H1 (cell line): ENCODE data around the gene CASP9.

Experiments
- E2F6 ChIP-seq: IDR thresholded peaks from 2 replicates; pipeline ENCODE4 v1.6.1; 2012; ENCODE audit warnings: inconsistent platforms
- RAD21 ChIP-seq, 2 experiments: IDR thresholded peaks in 1 of 2; conservative IDR thresholded peaks in 1 of 2; 2 replicates each; pipeline ENCODE4 v1.6.1; 2011; ENCODE audit warnings: low read depth in 2 of 2, low read length in 2 of 2, improper control_type of control experiment in 1 of 2, inconsistent platforms in 1 of 2, mild to moderate bottlenecking in 1 of 2, moderate library complexity in 1 of 2
- RFX5 ChIP-seq: IDR thresholded peaks from 2 replicates; pipeline ENCODE4 v1.6.1; 2011; ENCODE audit warnings: low read depth, low read length, improper control_type of control experiment, borderline replicate concordance
- SP1 ChIP-seq: IDR thresholded peaks from 2 replicates; pipeline ENCODE4 v1.6.1; 2011; ENCODE audit warnings: low read depth, low read length
- TAF7 ChIP-seq: optimal IDR thresholded peaks from 2 replicates; pipeline ENCODE3; 2011; ENCODE audit warnings: low read depth, mild to moderate bottlenecking, inconsistent platforms, low read length, moderate library complexity, borderline replicate concordance
- YY1 ChIP-seq: IDR thresholded peaks from 2 replicates; pipeline ENCODE4 v1.6.1; 2011; ENCODE audit warnings: low read depth, mild to moderate bottlenecking, low read length
- TF ChIP-seq, protein P1 (sequence below): IDR thresholded peaks from 2 replicates; pipeline ENCODE4 v1.6.1; 2012; ENCODE audit warnings: inconsistent platforms

DNA sequence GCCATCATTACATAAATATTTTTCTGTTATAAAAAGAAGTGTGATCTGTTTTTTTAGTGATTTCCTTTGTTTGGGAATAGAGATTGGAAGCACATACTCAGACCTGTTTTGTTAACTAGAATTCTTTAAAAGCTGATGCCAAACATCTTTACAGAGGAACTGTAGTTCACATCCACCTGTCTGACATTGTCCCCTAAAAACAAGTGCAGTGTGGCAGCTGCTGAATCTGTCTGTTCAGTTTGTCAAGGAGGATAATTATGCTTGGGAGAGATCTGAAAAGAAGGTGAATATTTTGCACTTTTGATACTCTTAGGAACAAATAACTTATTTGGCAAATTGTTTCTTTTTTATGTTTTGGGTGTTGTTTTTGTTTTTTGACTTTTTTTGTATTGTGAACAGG is 47.3 kb upstream of the CASP9 start:
- TF ChIP-seq E2F6 (no peak), TAF7 (no peak), SP1 (no peak), YY1 (no peak), RFX5 (no peak), RAD21 (IDR thresholded peaks at IDR 0.05 in 1 of 2, conservative IDR thresholded peaks at IDR 0.05 in 1 of 2; ENCODE audit: low read depth in 2 of 2, low read length in 2 of 2) (no peak)
- TF ChIP-seq, protein P1, sequence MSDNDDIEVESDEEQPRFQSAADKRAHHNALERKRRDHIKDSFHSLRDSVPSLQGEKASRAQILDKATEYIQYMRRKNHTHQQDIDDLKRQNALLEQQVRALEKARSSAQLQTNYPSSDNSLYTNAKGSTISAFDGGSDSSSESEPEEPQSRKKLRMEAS, result no peak
